DOHH2 (cell line): Measurements from ENCODE around the gene SLC16A3.

Experiments used
- H3F3A ChIP-seq: fragments of 200-600 bp; sonication (generic), shearing (Covaris generic); 2 replicates; pipeline ENCODE4 v1.6.0; 2016; ENCODE audit warnings: antibody characterized with exemption, mild to moderate bottlenecking; ENCODE audit not compliant: control insufficient read depth, insufficient read depth
- H3K27ac ChIP-seq: fragments of 200-600 bp; sonication (generic); 2 replicates; pipeline ENCODE4 v1.5.1; 2014; ENCODE audit warnings: low read depth, mild to moderate bottlenecking, low read length, moderate library complexity
- H3K27me3 ChIP-seq: fragments of 200-600 bp; sonication (generic); 2 replicates; pipeline ENCODE4 v1.6.1; 2014; ENCODE audit warnings: mild to moderate bottlenecking, low read length, mixed read lengths; ENCODE audit not compliant: control insufficient read depth
- H3K36me3 ChIP-seq: fragments of 200-600 bp; sonication (generic); 2 replicates; pipeline ENCODE4 v1.6.1; 2014; ENCODE audit warnings: mild to moderate bottlenecking, low read length, moderate library complexity, mixed read lengths; ENCODE audit not compliant: control insufficient read depth
- H3K4me1 ChIP-seq: fragments of 200-600 bp; sonication (generic); 2 replicates; pipeline ENCODE4 v1.6.1; 2014; ENCODE audit warnings: mild to moderate bottlenecking, low read length, mixed read lengths; ENCODE audit not compliant: control insufficient read depth
- H3K4me2 ChIP-seq: fragments of 200-600 bp; sonication (generic); 2 replicates; pipeline ENCODE4 v1.6.0; 2014; ENCODE audit warnings: mild to moderate bottlenecking, low read length, moderate library complexity
- H3K4me3 ChIP-seq: fragments of 200-600 bp; sonication (generic); 2 replicates; pipeline ENCODE4 v1.5.1; 2014; ENCODE audit warnings: mild to moderate bottlenecking, low read length, mixed read lengths
- H3K79me2 ChIP-seq: fragments of 200-600 bp; sonication (generic); 2 replicates; pipeline ENCODE4 v1.6.1; 2014; ENCODE audit warnings: mild to moderate bottlenecking, low read length, mixed read lengths; ENCODE audit not compliant: control insufficient read depth
- H3K9me2 ChIP-seq: fragments of 200-600 bp; sonication (generic); replicated peaks from 2 replicates; pipeline ENCODE4 v1.6.1; 2014; ENCODE audit warnings: mild to moderate bottlenecking, low read length, mixed read lengths; ENCODE audit not compliant: control insufficient read depth
- H3K9me3 ChIP-seq: fragments of 200-600 bp; sonication (generic); 2 replicates; pipeline ENCODE4 v1.6.1; 2014; ENCODE audit warnings: antibody characterized with exemption, low read length, mixed read lengths; ENCODE audit not compliant: control insufficient read depth, insufficient read depth
- H4K20me1 ChIP-seq: fragments of 200-600 bp; sonication (generic); 2 replicates; pipeline ENCODE4 v1.6.0; 2014; ENCODE audit warnings: low read depth, mild to moderate bottlenecking, antibody characterized with exemption, low read length, moderate library complexity; ENCODE audit not compliant: control insufficient read depth, insufficient read depth
- CTCF ChIP-seq: fragments of 200-600 bp; sonication (generic); IDR thresholded peaks from one replicate; pipeline ENCODE4 v1.5.1; 2014; ENCODE audit warnings: antibody characterized with exemption, mild to moderate bottlenecking, low read depth, low read length; ENCODE audit not compliant: poor library complexity, severe bottlenecking
- EZH2phosphoT487 ChIP-seq: fragments of 200-600 bp; sonication (generic); IDR thresholded peaks from 2 replicates; pipeline ENCODE4 v1.6.1; 2017; ENCODE audit warnings: borderline replicate concordance, mild to moderate bottlenecking, antibody characterized with exemption, low read length, moderate library complexity, mixed read lengths

Gene SLC16A3

GRCh38 chr17:82231312-82231561 is 2.4 kb downstream of the SLC16A3 start:
- peaks cover 4% of the 10 kb centered on the region; the same call in 1 of the 2 replicates for H3K36me3 ChIP-seq
- peaks cover 69% of the 10 kb centered on the region for H3K4me1 ChIP-seq
- H3K4me2 ChIP-seq, result peak overlapping the region; percentile 57
- H3K4me3 ChIP-seq, result peak overlapping the region; percentile 74
- H3K9me2 ChIP-seq, result no peaks in the 10 kb centered on the region
- H3K27me3 ChIP-seq, result peaks cover 65% of the 10 kb centered on the region
- TF ChIP-seq EZH2phosphoT487 (no peak), CTCF (no peak)
- no peak overlapping the region for H3K27ac ChIP-seq
- peaks cover 6% of the 10 kb centered on the region for H3F3A ChIP-seq
- H3K9me3 ChIP-seq, result no peaks in the 10 kb centered on the region
- H4K20me1 ChIP-seq, result peaks cover 14% of the 10 kb centered on the region
- H3K79me2 ChIP-seq, result peaks cover 4% of the 10 kb centered on the region; the same call in 1 of the 2 replicates

GRCh38 chr17:82231562-82232321 is 2.9 kb downstream of the SLC16A3 start:
- peaks cover 4% of the 10 kb centered on the region for H3K36me3 ChIP-seq
- peaks cover 14% of the 10 kb centered on the region for H4K20me1 ChIP-seq
- H3K27ac ChIP-seq, result no peak overlapping the region
- TF ChIP-seq EZH2phosphoT487 (no peak), CTCF (no peak)
- H3K27me3 ChIP-seq, result peaks cover 65% of the 10 kb centered on the region
- peak overlapping the region; percentile 74 for H3K4me3 ChIP-seq
- no peaks in the 10 kb centered on the region for H3K9me2 ChIP-seq
- peaks cover 69% of the 10 kb centered on the region for H3K4me1 ChIP-seq
- H3F3A ChIP-seq, result peaks cover 6% of the 10 kb centered on the region
- H3K9me3 ChIP-seq, result no peaks in the 10 kb centered on the region
- peak overlapping the region; percentile 57 for H3K4me2 ChIP-seq
- H3K79me2 ChIP-seq, result peaks cover 4% of the 10 kb centered on the region; the same call in 1 of the 2 replicates

- peaks cover 7% of the 10 kb centered on the region for H3K36me3 ChIP-seq
- H3K9me3 ChIP-seq, result no peaks in the 10 kb centered on the region
- peaks cover 14% of the 10 kb centered on the region for H4K20me1 ChIP-seq
- H3K4me3 ChIP-seq, result peak overlapping the region; percentile 74; the same call in 1 of the 2 replicates
- no peaks in the 10 kb centered on the region for H3K9me2 ChIP-seq
- H3K27me3 ChIP-seq, result peaks cover 65% of the 10 kb centered on the region
- H3K4me1 ChIP-seq, result peaks cover 69% of the 10 kb centered on the region
- H3K4me2 ChIP-seq, result no peak overlapping the region
- peaks cover 4% of the 10 kb centered on the region; the same call in 1 of the 2 replicates for H3K79me2 ChIP-seq
- H3K27ac ChIP-seq, result no peak overlapping the region
- no peak for TF ChIP-seq CTCF
- TF ChIP-seq EZH2phosphoT487, result no peak
- peaks cover 6% of the 10 kb centered on the region for H3F3A ChIP-seq
These were observed 3.5 kb downstream of the SLC16A3 start for GRCh38 chr17:82232322-82232820.
